Caki2 (cell line): ENCODE results near the gene CFAP299. TPM values are rescaled to one million over a fixed set of nuclear protein-coding genes. Genes with fewer than 3 reads are reported as not detected.
"Not testable (repeated sequence)": the region's sequence is repeated elsewhere in the genome, so short reads cannot be mapped to it uniquely, and the experiment has no call there.

Experiments used
- DNase-seq: peaks from one replicate; pipeline ENCODE4 v3.0.0-alpha.2; 2015; ENCODE audit warnings: low read depth
- in situ Hi-C: cut with HindIII; loops from 2 replicates; pipeline ENCODE4 v1.10.0; 2016; ENCODE audit warnings: low sequenced_read_pairs, low pct_unique_long_range_greater_than_20kb, mixed read lengths
- total RNA-seq: library from RNA; depleted of rRNA; stranded (reverse); fragments of >200 nt; shearing (Covaris generic); gene quantifications from 2 replicates; pipeline ENCODE4 v1.2.3, GENCODE V29; 2014; ENCODE audit warnings: low replicate concordance

The CFAP299 gene
- total RNA-seq, 1 experiment from 2014 or later = not detected

DNA sequence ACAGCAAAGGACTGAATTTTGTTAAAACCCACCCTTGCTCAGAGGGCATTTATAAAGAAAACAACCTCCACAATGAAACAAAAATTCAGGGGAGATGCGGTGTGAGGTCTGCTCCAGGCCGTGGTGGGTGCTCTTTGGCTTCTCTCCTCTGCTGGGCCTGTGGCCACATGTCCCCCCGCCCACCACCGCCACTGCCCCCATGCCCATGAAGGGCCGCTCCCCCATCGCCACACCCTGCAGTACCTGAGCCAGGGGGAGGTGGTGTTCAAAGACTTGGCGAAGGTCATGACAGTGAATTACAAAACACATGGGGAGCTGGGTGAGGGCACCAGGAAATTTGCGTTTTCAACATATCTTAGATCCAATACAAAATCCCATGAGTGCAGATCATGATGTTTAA is 14.2 kb upstream of the CFAP299 start:
- in situ Hi-C loops = no loop called here
- no peak for DNase-seq

DNA sequence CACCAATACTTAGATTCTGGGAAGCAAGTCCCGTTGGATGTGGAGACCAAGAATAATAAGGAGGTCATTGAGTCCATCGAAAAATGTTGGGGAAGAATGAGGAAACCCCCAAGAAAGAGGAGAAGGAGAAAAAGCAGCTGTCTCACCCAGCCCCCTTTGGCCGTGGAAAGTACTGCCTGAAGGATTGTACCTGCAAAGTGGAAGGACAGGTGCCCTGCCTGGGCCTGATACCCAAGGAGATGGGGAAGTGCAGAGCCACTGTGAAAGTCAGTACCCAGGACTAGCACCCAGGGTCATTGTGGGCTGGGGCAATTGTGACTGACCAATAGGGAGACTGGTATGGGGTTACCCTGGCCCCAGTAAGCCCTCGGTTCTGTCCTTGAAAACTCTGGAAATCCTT is 13.8 kb upstream of the CFAP299 start:
- in situ Hi-C loops = no loop called here
- DNase-seq = no peak

- peak; percentile 3 for DNase-seq
- in situ Hi-C loops = no loop called here
Observed at GRCh38 chr4:80322716-80323115, 12.8 kb upstream of the CFAP299 start.

GRCh38 chr4:80324171-80324570 is 11.4 kb upstream of the CFAP299 start:
- in situ Hi-C loops = no loop called here
- DNase-seq = no peak

- in situ Hi-C loops = no loop called here
- no peak for DNase-seq
Observed at GRCh38 chr4:80331693-80332092, 3.8 kb upstream of the CFAP299 start.

GRCh38 chr4:80333121-80333520 is 2.4 kb upstream of the CFAP299 start:
- no peak for DNase-seq
- in situ Hi-C loops = no loop called here

DNA sequence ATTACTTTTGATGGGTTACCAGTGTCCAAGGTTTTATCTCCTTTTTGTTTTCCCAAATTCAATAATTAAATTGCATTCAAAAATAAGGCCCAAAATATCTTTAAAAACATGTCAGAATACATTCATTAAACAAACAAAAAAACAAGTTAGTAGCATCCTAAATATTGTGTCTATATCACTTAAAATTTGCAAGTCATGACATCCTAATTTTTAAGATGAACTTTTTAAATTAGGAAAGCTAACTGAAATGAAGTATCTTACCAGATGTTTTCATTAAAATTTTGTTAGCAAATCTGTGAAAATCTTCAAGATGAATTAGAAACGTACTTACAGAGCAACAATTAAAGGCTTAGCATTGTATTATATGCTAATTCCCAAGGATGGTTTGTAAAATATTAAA is 962 bp upstream of the CFAP299 start:
- DNase-seq = no peak
- in situ Hi-C loops = no loop called here

GRCh38 chr4:80335226-80335553 is 340 bp upstream of the CFAP299 start:
- in situ Hi-C loops = no loop called here
- no peak for DNase-seq

DNA sequence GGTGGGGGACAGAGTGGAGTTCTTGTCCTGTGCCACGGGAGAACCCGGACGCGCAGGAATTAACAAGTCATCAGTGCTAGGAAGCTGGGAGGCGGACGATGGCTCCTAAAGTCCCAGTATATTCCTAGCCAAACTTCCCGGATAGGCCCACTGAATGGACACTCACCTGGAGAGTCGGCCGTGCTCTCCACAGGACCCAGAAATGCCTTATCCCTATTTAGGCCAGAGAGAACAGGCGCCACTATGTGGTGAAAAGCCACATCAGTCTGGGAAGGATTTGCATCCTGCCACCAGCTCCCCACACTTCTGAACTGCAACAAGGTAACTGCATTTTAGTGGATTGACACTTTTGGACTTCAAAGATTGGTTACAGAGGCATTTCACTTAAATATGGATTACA is 1.1 kb downstream of the CFAP299 start:
- peak; percentile 0 for DNase-seq
- in situ Hi-C loops = no loop called here

GRCh38 chr4:80340036-80340435 is 4.5 kb downstream of the CFAP299 start:
- in situ Hi-C loops = no loop called here

DNA sequence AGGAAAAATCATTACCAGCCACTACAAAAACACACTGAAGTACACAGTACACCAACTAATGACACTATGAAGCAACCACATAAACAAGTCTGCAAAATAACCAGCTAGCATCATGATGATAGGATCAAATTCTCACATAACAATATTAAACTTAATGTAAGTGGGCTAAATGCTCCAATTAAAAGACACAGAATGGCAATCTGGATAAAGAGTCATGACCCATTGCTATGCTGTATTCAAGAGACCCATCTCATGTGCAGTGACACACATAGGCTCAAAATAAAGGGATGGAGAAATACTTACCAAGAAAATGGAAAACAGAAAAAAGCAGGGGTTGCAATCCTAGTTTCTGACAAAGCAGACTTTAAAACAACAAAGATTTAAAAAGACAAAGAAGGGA is 7.2 kb downstream of the CFAP299 start:
- in situ Hi-C loops, DNase-seq: not testable (repeated sequence)

More at GRCh38 chr4:80340036-80340435, 4.5 kb downstream of the CFAP299 start:
- DNase-seq = no peak

DNA sequence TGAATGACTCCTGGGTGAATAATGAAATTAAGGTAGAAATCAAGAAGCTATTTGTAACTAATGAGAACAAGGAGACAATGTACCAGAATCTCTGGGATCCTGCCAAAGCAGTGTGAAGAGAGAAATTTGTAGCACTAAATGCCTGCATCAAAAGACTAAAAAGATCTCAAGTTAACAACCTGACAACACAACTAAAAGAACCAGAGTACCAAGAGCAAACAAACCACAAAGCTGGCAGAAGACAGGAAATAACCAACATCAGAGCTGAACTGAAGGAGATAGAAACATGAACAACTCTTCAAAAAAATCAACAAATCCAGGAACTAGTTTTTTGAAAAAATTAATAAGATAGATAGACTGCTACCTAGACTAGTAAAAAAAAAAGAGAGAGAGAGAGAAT is 8.4 kb downstream of the CFAP299 start:
- in situ Hi-C loops = no loop called here
- DNase-seq = no peak

GRCh38 chr4:80360084-80360483 is 24.6 kb downstream of the CFAP299 start:
- DNase-seq = no peak
- in situ Hi-C loops = no loop called here

DNA sequence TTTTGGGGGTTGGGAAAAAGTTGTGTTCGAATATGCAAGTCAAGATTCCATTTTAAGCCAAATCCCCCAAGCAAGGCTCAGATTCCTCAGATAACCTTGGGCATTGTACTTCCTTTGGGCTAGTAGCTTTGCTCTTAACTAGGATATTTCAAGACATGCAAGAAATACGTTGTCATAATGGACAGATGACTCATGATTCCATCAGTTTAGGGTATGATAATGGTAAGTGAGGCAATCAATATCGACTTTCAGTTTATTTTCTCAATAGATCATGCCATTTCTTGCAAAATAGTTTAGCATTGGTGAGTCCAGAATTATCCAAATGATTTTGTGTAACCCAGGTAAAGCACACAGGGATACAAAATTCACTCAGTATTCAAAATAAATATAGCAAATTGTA is 25.4 kb downstream of the CFAP299 start:
- in situ Hi-C loops = no loop called here
- DNase-seq = no peak

DNA sequence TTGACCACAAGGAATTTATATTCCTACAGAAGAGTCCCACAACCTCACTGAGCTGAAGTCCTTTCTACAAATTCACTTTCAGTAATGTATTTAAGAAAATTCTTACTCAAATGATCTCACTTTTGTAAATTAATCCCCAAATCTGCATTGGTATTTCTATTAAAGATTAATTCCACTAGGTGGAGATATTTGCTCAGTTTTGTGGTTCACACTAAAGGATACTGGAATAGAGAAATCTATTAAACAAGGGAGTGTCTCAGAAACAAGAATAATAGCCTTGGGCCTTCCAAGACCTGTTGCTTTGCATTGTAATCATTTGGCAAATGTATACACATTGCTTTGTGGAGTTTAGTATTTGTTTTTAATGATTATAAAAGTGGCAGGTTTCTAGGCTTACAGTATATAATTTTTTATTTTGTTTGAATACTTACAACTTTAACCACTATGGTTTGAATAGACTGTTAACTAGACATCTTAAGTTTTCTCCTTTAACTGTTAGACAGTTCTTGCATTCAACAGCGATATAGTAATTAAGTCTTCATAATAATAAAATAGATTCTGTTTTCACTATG is 25.9 kb downstream of the CFAP299 start:
- no peak for DNase-seq
- in situ Hi-C loops = no loop called here

GRCh38 chr4:80362578-80363181 is 27.1 kb downstream of the CFAP299 start:
- in situ Hi-C loops = no loop called here
- DNase-seq = peak; percentile 27

DNA sequence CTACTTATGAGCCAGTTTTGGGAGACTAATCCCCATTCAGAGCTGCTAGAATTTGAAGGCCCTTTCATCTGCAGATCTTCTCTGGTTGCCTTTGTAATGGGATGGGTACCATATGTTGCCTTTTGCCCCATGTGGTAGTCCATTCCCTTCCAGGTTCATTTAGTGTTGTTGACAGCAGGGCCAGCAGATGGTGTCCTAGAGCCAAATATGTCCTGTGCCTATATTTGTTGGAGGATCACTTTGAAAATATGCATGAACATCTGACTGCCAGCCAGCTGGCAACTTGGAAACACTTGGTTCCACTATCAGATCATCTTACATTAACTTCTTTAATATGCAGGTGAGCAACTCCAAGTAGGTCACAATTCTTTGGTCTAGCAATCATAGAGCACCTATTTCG is 30.4 kb downstream of the CFAP299 start:
- DNase-seq = peak; percentile 41
- in situ Hi-C loops = no loop called here

DNA sequence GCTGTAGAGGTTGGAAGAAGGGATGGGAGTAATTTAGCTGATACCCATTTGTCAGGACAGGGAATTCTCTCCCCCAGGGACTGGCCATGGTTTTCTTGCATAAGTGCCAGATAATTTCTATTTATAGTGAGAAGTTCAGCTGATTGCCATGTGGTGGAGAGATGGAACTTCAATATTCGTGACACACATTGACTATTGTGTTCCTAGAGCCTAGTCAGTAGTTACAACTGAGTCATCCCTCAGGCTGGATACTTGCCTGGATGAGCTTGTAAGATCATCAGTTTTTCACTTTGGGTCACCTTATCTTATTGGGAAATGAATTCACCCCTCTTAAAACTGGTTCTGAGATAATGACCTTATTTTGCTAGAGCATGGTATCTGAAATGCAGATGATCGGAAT is 32.2 kb downstream of the CFAP299 start:
- in situ Hi-C loops = no loop called here

GRCh38 chr4:80370635-80371034 is 35.1 kb downstream of the CFAP299 start:
- DNase-seq = no peak
- in situ Hi-C loops = no loop called here

More for the DNA sequence above, 32.2 kb downstream of the CFAP299 start:
- DNase-seq = no peak

DNA sequence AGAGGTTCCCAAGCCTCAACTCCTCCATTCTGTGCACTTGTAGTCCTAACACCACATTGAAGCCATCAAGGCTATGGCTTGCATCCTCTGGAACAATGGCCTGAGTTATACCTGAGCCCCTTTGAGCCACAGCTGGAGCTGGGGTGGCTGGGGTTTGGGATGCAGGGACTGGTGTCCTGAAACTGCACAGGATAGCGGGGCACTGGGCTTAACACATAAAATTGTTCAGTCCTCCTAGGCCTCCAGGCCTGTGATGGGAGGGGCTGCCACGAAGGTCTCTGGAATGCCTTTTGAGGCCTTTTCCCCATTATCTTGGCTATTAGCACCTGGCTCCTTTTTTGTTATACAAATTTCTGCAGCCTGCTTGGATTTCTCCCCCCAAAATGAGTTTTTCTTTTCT is 35.5 kb downstream of the CFAP299 start:
- in situ Hi-C loops = no loop called here

More for the DNA sequence above, 35.5 kb downstream of the CFAP299 start:
- DNase-seq = no peak
